Endometrium (tissue), 2 donors: ENCODE measurements around the gene ZSWIM4.
"Not testable (repeated sequence)": the region's sequence is repeated elsewhere in the genome, so short reads cannot be mapped to it uniquely, and the experiment has no call there.

Experiments used
- FAIRE-seq: peaks from 2 replicates; lab custom pipeline; 2012; peaks lifted over from hg19 to GRCh38; lab: Jason Lieb, UNC
- donor health status: control.
- donor health status: control.

The ZSWIM4 gene

DNA sequence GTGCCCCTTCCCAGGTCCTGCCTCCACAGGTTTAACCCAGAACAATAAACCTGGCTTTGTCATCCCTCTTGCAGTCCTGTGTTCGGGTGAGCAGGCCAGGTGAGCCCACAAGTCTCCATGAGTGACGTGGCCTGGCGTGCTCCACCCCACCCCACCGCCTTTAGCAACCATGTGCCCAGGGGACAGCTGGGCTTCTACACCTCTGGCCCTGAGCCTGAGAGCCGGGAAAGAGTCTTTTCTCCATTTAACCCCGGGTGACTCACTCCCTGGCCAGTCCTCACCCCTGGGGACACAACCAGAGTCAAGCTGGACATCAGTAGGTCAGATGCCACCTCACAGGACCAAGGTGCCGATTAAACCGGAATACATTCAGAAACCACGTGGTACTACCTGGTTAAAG lies 16.8 kb upstream of the ZSWIM4 start:
- FAIRE-seq = no peak

DNA sequence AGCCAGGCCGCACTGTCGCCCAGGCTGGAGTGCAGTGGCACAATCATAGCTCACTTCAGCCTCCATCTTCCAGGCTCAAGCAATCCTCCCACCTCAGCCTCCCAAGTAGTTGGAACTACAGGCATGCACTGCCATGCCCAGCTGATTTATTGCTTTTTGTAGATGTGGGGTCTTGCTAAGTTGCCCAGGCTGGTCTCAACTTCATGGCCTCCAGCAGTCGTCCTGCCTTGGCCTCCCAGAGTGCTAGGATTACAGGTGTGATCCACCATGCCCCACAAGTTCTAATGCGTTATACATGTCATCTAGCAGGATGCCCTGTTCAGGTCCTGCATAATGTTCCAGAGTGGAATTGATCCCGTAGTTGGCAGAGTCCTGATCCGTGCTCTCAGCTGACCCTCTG lies 16.4 kb upstream of the ZSWIM4 start:
- FAIRE-seq = no peak

DNA sequence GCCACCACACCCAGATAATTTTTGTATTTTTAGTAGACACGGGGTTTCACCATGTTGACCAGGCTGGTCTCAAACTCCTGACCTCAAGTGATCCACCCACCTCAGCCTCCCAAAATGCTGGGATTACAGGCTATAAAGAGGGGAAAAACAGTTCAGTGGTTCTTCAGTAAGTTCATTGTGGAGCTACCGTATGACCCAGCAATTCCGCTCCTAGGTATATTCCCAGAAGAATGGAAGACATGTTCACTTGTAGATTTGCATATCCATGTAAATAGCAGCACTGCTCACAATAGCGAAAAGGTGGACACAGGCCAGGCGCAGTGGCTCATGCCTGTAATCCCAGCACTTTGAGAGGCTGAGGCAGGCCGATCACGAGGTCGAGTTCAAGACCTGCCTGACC lies 15.4 kb upstream of the ZSWIM4 start:
- FAIRE-seq = not testable (repeated sequence)

GRCh38 chr19:13781547-13781946 lies 13.7 kb upstream of the ZSWIM4 start:
- peak; percentile 67 for FAIRE-seq

DNA sequence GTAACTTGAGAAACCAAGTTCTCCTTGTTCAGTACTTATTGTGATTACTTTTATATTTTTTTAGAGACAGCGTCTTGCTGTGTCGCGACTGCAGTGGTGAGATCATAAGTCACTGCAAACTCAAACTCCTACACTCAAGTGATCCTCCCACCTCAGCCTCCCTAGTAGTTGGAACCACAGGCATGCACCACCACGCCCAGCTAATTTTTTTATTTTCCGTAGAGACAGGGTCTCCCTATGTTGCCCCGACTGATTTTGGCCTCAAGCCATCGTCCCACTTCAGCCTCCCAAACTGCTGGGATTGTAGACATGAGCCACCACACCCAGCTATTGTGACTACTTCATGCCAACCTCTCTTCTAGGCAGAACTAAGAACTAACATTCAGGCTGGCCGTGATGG lies 12.7 kb upstream of the ZSWIM4 start:
- FAIRE-seq = no peak

- FAIRE-seq = no peak
Measured at GRCh38 chr19:13783565-13784500, 11.4 kb upstream of the ZSWIM4 start.

- FAIRE-seq = no peak
Measured at GRCh38 chr19:13784731-13785452, 10.4 kb upstream of the ZSWIM4 start.

- no peak for FAIRE-seq
Measured at GRCh38 chr19:13788991-13789390, 6.3 kb upstream of the ZSWIM4 start.

- FAIRE-seq = no peak
Measured at GRCh38 chr19:13790354-13790753, 4.9 kb upstream of the ZSWIM4 start.

GRCh38 chr19:13793317-13793716 lies 1.9 kb upstream of the ZSWIM4 start:
- not testable (repeated sequence) for FAIRE-seq

GRCh38 chr19:13794398-13794756 lies 866 bp upstream of the ZSWIM4 start:
- peak; percentile 43 for FAIRE-seq

- no peak for FAIRE-seq
Measured at GRCh38 chr19:13795595-13796300, 505 bp downstream of the ZSWIM4 start.

GRCh38 chr19:13796301-13797057 lies 1.2 kb downstream of the ZSWIM4 start:
- no peak for FAIRE-seq

DNA sequence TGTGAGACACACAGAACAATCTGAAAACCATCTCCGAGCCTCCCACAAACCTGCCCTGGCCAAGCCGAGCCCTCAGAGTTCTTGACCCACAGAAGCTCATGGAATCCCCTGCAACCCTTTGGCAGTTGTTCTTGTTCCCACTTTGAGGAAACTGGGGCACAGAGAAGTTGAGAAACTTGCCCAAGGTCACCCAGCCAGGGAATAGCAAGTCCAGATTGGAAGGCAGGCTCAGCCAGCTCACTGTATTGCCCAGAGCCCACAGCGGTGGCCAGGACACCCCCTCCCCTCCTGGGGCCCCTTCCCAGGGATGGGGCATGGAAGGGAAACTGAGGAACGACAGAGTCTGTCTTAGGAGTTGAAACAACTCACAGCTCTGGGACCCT lies 1.8 kb downstream of the ZSWIM4 start:
- no peak for FAIRE-seq

- FAIRE-seq = no peak
Measured at GRCh38 chr19:13797870-13798269, 2.6 kb downstream of the ZSWIM4 start.

DNA sequence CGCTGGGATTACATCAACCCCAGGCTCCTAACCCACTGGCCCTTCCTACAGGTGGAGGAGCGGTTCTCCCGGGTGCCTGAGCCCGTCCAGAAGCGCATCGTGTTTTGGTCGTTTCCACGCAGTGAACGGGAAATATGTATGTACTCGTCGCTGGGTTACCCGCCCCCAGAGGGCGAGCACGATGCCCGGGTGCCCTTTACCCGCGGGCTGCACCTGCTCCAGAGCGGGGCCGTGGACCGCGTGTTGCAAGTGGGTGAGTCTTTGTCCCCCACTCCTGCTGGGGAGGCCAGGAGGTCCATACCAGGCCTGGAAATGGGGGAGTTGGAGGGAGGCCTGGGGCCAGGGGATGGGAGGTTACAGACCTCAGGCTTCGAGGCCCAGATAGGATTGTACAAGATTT lies 4.4 kb downstream of the ZSWIM4 start:
- FAIRE-seq = no peak

DNA sequence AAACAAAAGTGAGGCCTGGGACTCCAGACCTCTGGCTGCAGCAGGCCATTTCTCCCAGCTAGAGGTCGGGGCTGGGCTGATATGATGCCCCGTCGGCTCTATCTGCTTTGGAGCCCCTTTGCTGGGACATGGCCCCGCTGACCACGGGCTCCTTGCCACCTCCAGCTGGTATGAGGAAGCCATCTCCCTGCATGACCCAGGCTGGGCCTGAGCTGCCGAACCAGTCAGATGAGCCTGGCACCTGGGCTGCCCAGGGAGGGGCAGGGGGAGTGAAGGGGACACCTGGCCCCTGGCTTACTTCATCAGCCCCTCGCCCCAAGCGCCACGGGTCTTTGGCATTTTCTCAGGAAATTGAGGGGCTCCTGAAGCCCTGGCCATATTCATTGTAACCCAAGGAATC lies 7.8 kb downstream of the ZSWIM4 start:
- no peak for FAIRE-seq

GRCh38 chr19:13804830-13805683 lies 9.8 kb downstream of the ZSWIM4 start:
- no peak for FAIRE-seq

- FAIRE-seq = no peak
Measured at GRCh38 chr19:13806728-13807127, 11.5 kb downstream of the ZSWIM4 start.

GRCh38 chr19:13807421-13808021 lies 12.3 kb downstream of the ZSWIM4 start:
- FAIRE-seq = no peak

GRCh38 chr19:13808856-13809255 lies 13.6 kb downstream of the ZSWIM4 start:
- FAIRE-seq = no peak
